ENCODE data around the gene CIT. TPM values are rescaled to one million over a fixed set of nuclear protein-coding genes. Genes with fewer than 3 reads are reported as not detected.

The CIT gene
- total and polyA plus RNA-seq, 9 of the 15 experiments (the other 6 are each of a cell fraction or from before 2014, with no cell fraction given), result 1.1 to 46.7 (median 21.3) TPM

DNA sequence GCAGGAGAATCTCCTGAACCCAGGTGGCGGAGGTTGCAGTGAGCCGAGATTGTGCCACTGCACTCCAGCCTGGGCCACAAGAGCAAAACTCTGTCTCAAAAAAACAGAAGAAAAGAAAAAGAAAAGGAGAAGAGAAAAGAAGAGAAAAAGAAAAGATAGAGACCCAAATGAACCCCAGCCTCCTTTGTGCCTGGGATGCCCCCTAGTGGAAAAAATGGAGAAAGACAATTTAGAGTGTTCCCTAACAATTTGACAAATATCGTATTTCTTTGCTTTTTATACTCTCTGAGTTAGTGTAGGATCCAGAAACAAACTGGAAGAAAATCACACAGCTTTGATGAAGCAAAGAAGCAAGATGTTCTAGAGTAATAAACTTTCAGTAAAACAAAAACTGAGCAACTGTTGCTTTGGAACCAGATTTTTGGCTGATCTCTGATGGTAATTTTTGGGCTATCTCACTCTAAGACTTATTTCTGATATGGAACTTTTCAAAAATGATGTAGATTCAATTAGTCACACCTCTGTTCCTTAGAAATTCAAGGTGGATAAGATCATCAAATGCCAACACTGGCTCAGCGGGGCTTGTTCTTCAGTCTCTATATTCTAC, 227.8 kb downstream of the CIT start (continued):
- TF ChIP-seq, protein P1, sequence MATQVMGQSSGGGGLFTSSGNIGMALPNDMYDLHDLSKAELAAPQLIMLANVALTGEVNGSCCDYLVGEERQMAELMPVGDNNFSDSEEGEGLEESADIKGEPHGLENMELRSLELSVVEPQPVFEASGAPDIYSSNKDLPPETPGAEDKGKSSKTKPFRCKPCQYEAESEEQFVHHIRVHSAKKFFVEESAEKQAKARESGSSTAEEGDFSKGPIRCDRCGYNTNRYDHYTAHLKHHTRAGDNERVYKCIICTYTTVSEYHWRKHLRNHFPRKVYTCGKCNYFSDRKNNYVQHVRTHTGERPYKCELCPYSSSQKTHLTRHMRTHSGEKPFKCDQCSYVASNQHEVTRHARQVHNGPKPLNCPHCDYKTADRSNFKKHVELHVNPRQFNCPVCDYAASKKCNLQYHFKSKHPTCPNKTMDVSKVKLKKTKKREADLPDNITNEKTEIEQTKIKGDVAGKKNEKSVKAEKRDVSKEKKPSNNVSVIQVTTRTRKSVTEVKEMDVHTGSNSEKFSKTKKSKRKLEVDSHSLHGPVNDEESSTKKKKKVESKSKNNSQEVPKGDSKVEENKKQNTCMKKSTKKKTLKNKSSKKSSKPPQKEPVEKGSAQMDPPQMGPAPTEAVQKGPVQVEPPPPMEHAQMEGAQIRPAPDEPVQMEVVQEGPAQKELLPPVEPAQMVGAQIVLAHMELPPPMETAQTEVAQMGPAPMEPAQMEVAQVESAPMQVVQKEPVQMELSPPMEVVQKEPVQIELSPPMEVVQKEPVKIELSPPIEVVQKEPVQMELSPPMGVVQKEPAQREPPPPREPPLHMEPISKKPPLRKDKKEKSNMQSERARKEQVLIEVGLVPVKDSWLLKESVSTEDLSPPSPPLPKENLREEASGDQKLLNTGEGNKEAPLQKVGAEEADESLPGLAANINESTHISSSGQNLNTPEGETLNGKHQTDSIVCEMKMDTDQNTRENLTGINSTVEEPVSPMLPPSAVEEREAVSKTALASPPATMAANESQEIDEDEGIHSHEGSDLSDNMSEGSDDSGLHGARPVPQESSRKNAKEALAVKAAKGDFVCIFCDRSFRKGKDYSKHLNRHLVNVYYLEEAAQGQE (IDR thresholded peaks at IDR 0.05; ENCODE audit: borderline replicate concordance), result peak; percentile 64; the same call in 1 of the 2 replicates
- TF ChIP-seq, protein P1 (CRISPR knock-in tag; IDR thresholded peaks at IDR 0.05; ENCODE audit: low read depth), result no peak
- TF ChIP-seq IFI16 (CRISPR knock-in tag; IDR thresholded peaks at IDR 0.05) (no peak), TEAD1 (CRISPR knock-in tag; IDR thresholded peaks at IDR 0.05) (peak in 1 of 2 experiments; percentile 66; a peak in 1 of 4 replicates), TEAD4 (IDR thresholded peaks at IDR 0.05; ENCODE audit: low read length) (peak; percentile 29; the same call in 1 of the 2 replicates), TEAD4 (CRISPR knock-in tag; IDR thresholded peaks at IDR 0.05; ENCODE audit: borderline replicate concordance) (no peak)
- TF ChIP-seq, protein P2, sequence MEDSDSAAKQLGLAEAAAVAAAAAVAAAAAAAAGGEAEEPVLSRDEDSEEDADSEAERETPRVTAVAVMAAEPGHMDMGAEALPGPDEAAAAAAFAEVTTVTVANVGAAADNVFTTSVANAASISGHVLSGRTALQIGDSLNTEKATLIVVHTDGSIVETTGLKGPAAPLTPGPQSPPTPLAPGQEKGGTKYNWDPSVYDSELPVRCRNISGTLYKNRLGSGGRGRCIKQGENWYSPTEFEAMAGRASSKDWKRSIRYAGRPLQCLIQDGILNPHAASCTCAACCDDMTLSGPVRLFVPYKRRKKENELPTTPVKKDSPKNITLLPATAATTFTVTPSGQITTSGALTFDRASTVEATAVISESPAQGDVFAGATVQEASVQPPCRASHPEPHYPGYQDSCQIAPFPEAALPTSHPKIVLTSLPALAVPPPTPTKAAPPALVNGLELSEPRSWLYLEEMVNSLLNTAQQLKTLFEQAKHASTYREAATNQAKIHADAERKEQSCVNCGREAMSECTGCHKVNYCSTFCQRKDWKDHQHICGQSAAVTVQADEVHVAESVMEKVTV (CRISPR knock-in tag; IDR thresholded peaks at IDR 0.05), result peak; percentile 61; the same call in 1 of the 2 replicates

Data from K562 (cell line).